Neural cell (in vitro differentiated cells): ENCODE measurements around the gene IRF2BPL. TPM values are rescaled to one million over a fixed set of nuclear protein-coding genes. Genes with fewer than 3 reads are reported as not detected.

ENCODE experiments used
- H2AFZ ChIP-seq: fragments of 200-600, 300-800 bp; sonication (generic), shearing (Covaris generic); 2 replicates; pipeline ENCODE4 v1.6.0; 2014; ENCODE audit warnings: low read depth, mild to moderate bottlenecking, antibody characterized with exemption, low read length, moderate library complexity
- H3F3A ChIP-seq: fragments of 200-600 bp; shearing (Covaris generic); 2 replicates; pipeline ENCODE4 v1.6.1; 2016; ENCODE audit warnings: mild to moderate bottlenecking, moderate library complexity, mixed read lengths, antibody characterized with exemption, low read length; ENCODE audit not compliant: insufficient read depth, poor library complexity, severe bottlenecking
- H3K27ac ChIP-seq: fragments of 200-600, 300-800 bp; sonication (generic), shearing (Covaris generic); 2 replicates; pipeline ENCODE4 v1.5.1; 2014; ENCODE audit warnings: mild to moderate bottlenecking, low read length, moderate library complexity
- H3K27me3 ChIP-seq: fragments of 300-800, 200-600 bp; sonication (generic), shearing (Covaris generic); 2 replicates; pipeline ENCODE4 v1.6.0; 2014; ENCODE audit warnings: mild to moderate bottlenecking, low read depth, low read length, moderate library complexity; ENCODE audit not compliant: insufficient read depth
- H3K36me3 ChIP-seq: fragments of 300-800, 200-600 bp; sonication (generic), shearing (Covaris generic); 2 replicates; pipeline ENCODE4 v1.5.1; 2014; ENCODE audit warnings: mild to moderate bottlenecking, antibody characterized with exemption, low read length, moderate library complexity; ENCODE audit not compliant: insufficient read depth
- H3K4me2 ChIP-seq: fragments of 300-800, 200-600 bp; sonication (generic), shearing (Covaris generic); 2 replicates; pipeline ENCODE4 v1.6.0; 2014; ENCODE audit warnings: mild to moderate bottlenecking, low read length
- H3K4me3 ChIP-seq: fragments of 300-800, 200-600 bp; sonication (generic), shearing (Covaris generic); 2 replicates; pipeline ENCODE4 v1.5.1; 2014; ENCODE audit warnings: mild to moderate bottlenecking, low read length, moderate library complexity
- H3K79me2 ChIP-seq: fragments of 200-600 bp; shearing (Covaris generic); replicated peaks from 2 replicates; pipeline ENCODE4 v1.6.0; 2014; ENCODE audit warnings: mild to moderate bottlenecking, low read length, moderate library complexity; ENCODE audit not compliant: insufficient read depth
- H3K9ac ChIP-seq: fragments of 300-800, 200-600 bp; sonication (generic), shearing (Covaris generic); 2 replicates; pipeline ENCODE4 v1.6.1; 2016; ENCODE audit warnings: mild to moderate bottlenecking, low read length, mixed read lengths
- H3K9me2 ChIP-seq: fragments of 200-600 bp; shearing (Covaris generic); 2 replicates; pipeline ENCODE4 v1.6.1; 2016; ENCODE audit warnings: mild to moderate bottlenecking, low read length, mixed read lengths; ENCODE audit not compliant: insufficient read depth
- H3K9me3 ChIP-seq: fragments of 200-600, 300-800 bp; sonication (generic), shearing (Covaris generic); 2 replicates; pipeline ENCODE4 v1.6.1; 2016; ENCODE audit warnings: mild to moderate bottlenecking, mixed run types, low read length, moderate library complexity, mixed read lengths
- H4K20me1 ChIP-seq: fragments of 200-600 bp; shearing (Covaris generic); 2 replicates; pipeline ENCODE4 v1.6.1; 2016; ENCODE audit warnings: mild to moderate bottlenecking, mixed run types; ENCODE audit not compliant: insufficient read depth
- CTCF ChIP-seq: fragments of 450-650 bp; IDR thresholded peaks from 2 replicates; pipeline ENCODE4 v1.5.1; 2014; ENCODE audit warnings: antibody characterized with exemption, mild to moderate bottlenecking, moderate library complexity; ENCODE audit not compliant: poor library complexity, severe bottlenecking
- EP300 ChIP-seq: fragments of 450-650 bp; conservative IDR thresholded peaks from 2 replicates; pipeline ENCODE4 v1.6.1; 2014; ENCODE audit warnings: antibody characterized with exemption, mild to moderate bottlenecking, moderate library complexity; ENCODE audit not compliant: poor library complexity, severe bottlenecking
- EZH2 ChIP-seq: fragments of 200-600, 300-800 bp; shearing (Covaris generic), sonication (generic); IDR thresholded peaks from 2 replicates; pipeline ENCODE4 v1.6.1; 2014; ENCODE audit warnings: antibody characterized with exemption, low read length, borderline replicate concordance, mild to moderate bottlenecking; ENCODE audit not compliant: insufficient read depth, poor library complexity, severe bottlenecking
- MXI1 ChIP-seq: fragments of 450-650 bp; conservative IDR thresholded peaks from 2 replicates; pipeline ENCODE4 v1.6.1; 2014; ENCODE audit warnings: antibody characterized with exemption, mild to moderate bottlenecking; ENCODE audit not compliant: poor library complexity, severe bottlenecking
- POLR2AphosphoS5 ChIP-seq: IDR thresholded peaks from 2 replicates; pipeline ENCODE4 v1.6.1; 2012
- RAD21 ChIP-seq: fragments of 450-650 bp; conservative IDR thresholded peaks from 2 replicates; pipeline ENCODE4 v1.6.1; 2014; ENCODE audit warnings: antibody characterized with exemption, mild to moderate bottlenecking, moderate library complexity
- REST ChIP-seq: IDR thresholded peaks from 2 replicates; pipeline ENCODE4 v1.6.1; 2012; ENCODE audit warnings: borderline replicate concordance
- SMC3 ChIP-seq: fragments of 450-650 bp; conservative IDR thresholded peaks from 2 replicates; pipeline ENCODE4 v1.6.1; 2014; ENCODE audit warnings: antibody characterized with exemption, mild to moderate bottlenecking, moderate library complexity; ENCODE audit not compliant: poor library complexity
- TAF1 ChIP-seq: IDR thresholded peaks from 2 replicates; pipeline ENCODE4 v1.6.1; 2012; ENCODE audit warnings: low read depth
- polyA plus RNA-seq: library from polyadenylated mRNA; depleted of rRNA; stranded (reverse); fragments of >200 nt; gene quantifications from 2 replicates; pipeline ENCODE4 v1.2.3, GENCODE V29; 2014

IRF2BPL gene
- polyA plus RNA-seq, 1 donor from 2014 or later: 42.9 TPM

GRCh38 chr14:77037215-77037937 lies 8.9 kb upstream of the IRF2BPL start:
- H3F3A ChIP-seq: no peaks in the 10 kb centered on the region
- H3K9me2 ChIP-seq: no peaks in the 10 kb centered on the region
- peak overlapping the region; percentile 90 for H3K9ac ChIP-seq
- H3K9me3 ChIP-seq: no peaks in the 10 kb centered on the region
- TF ChIP-seq EP300: no peak
- H3K4me3 ChIP-seq: peak overlapping the region; percentile 61
- no peaks in the 10 kb centered on the region for H3K36me3 ChIP-seq
- H3K4me2 ChIP-seq: peak overlapping the region; percentile 26
- H3K27ac ChIP-seq: peak overlapping the region; percentile 100
- no peaks in the 10 kb centered on the region for H3K27me3 ChIP-seq
- peak overlapping the region; percentile 9 for H2AFZ ChIP-seq
- peaks cover 4% of the 10 kb centered on the region for H3K79me2 ChIP-seq
- no peaks in the 10 kb centered on the region for H4K20me1 ChIP-seq

- Histone ChIP-seq H2AFZ (no peak overlapping the region), H3K79me2 (peaks cover 4% of the 10 kb centered on the region), H4K20me1 (no peaks in the 10 kb centered on the region), H3K9ac (peak overlapping the region; percentile 90), H3K4me2 (peak overlapping the region; percentile 26), H3K36me3 (no peaks in the 10 kb centered on the region), H3K9me2 (no peaks in the 10 kb centered on the region), H3K9me3 (no peaks in the 10 kb centered on the region), H3F3A (no peaks in the 10 kb centered on the region), H3K4me3 (peak overlapping the region; percentile 35), H3K27ac (peak overlapping the region; percentile 100), H3K27me3 (no peaks in the 10 kb centered on the region)
- TF ChIP-seq TAF1: no peak
- peak; percentile 15 for TF ChIP-seq SMC3
- TF ChIP-seq RAD21: no peak
- TF ChIP-seq EZH2: no peak
- TF ChIP-seq EP300: peak; percentile 14
Observed at GRCh38 chr14:77036484-77037214, 8.1 kb upstream of the IRF2BPL start.

GRCh38 chr14:77035267-77035666 lies 6.8 kb upstream of the IRF2BPL start:
- Histone ChIP-seq H3K9me3 (no peaks in the 10 kb centered on the region), H3K27me3 (no peaks in the 10 kb centered on the region), H3K4me2 (no peak overlapping the region), H3K36me3 (no peaks in the 10 kb centered on the region), H3K9ac (no peak overlapping the region), H3K9me2 (no peaks in the 10 kb centered on the region), H3F3A (peaks cover 3% of the 10 kb centered on the region), H3K4me3 (no peak overlapping the region), H3K79me2 (peaks cover 4% of the 10 kb centered on the region), H3K27ac (peak overlapping the region; percentile 100), H2AFZ (no peak overlapping the region), H4K20me1 (no peaks in the 10 kb centered on the region)
- TF ChIP-seq EZH2: no peak
- TF ChIP-seq RAD21: no peak
- no peak for TF ChIP-seq TAF1
- TF ChIP-seq EP300: no peak
- TF ChIP-seq REST: no peak
- TF ChIP-seq MXI1: no peak
- no peak for TF ChIP-seq POLR2AphosphoS5
- TF ChIP-seq SMC3: no peak
- TF ChIP-seq CTCF: no peak
